ENCODE measurements around the gene LTB4R2.
"Not testable (repeated sequence)": the region's sequence is repeated elsewhere in the genome, so short reads cannot be mapped to it uniquely, and the experiment has no call there.

Gene LTB4R2

GRCh38 chr14:24339284-24340151 is 29.6 kb downstream of the LTB4R2 start, which contains the start of gene RIPK3:
Gene RIPK3 (minus strand): TSS chr14:24339991. CDS start chr14:24339826, 165 bp downstream.
- DNase-seq (ENCODE audit: low spot score in 2 of 2): no peak
- H3K9me3 ChIP-seq: no peaks in the 10 kb centered on the region
- no peaks in the 10 kb centered on the region for H3K36me3 ChIP-seq (replicated peaks)
- H3K27me3 ChIP-seq (ENCODE audit: low read depth): peaks cover 11% of the 10 kb centered on the region
- H3K4me1 ChIP-seq: no peaks in the 10 kb centered on the region
- no peak within 1 kb of the TSS for H3K4me3 ChIP-seq
- in situ Hi-C loops (cut with MboI; ENCODE audit: low sequenced_read_pairs): loop anchor here (25.0 kb wide), 1 partner anchor 348 kb away; no protein-coding TSS in a partner anchor

- DNase-seq (ENCODE audit: low spot score in 2 of 2): no peak
- Histone ChIP-seq H3K27me3 (ENCODE audit: low read depth) (peaks cover 17% of the 10 kb centered on the region), H3K4me1 (no peaks in the 10 kb centered on the region), H3K9me3 (no peaks in the 10 kb centered on the region), H3K4me3 (no peak overlapping the region), H3K36me3 (replicated peaks) (no peaks in the 10 kb centered on the region)
- in situ Hi-C loops (cut with MboI; ENCODE audit: low sequenced_read_pairs): loop anchor here (25.0 kb wide), 1 partner anchor 347 kb away; no protein-coding TSS in a partner anchor
Measured at GRCh38 chr14:24340606-24341005, 30.7 kb downstream of the LTB4R2 start.

GRCh38 chr14:24342889-24343288 is 32.9 kb downstream of the LTB4R2 start:
- H3K27me3 ChIP-seq (ENCODE audit: low read depth): peaks cover 17% of the 10 kb centered on the region
- no peaks in the 10 kb centered on the region for H3K4me1 ChIP-seq
- H3K9me3 ChIP-seq: no peaks in the 10 kb centered on the region
- in situ Hi-C loops (cut with MboI; ENCODE audit: low sequenced_read_pairs): loop anchor here (25.0 kb wide), 1 partner anchor 344 kb away; no protein-coding TSS in a partner anchor
- no peak overlapping the region for H3K4me3 ChIP-seq
- H3K36me3 ChIP-seq (replicated peaks): no peaks in the 10 kb centered on the region
- DNase-seq (ENCODE audit: low spot score in 2 of 2): no peak

GRCh38 chr14:24343795-24344660 is 34.1 kb downstream of the LTB4R2 start:
- DNase-seq (ENCODE audit: low spot score in 2 of 2): no peak
- Histone ChIP-seq H3K36me3 (replicated peaks) (no peaks in the 10 kb centered on the region), H3K4me1 (no peaks in the 10 kb centered on the region), H3K9me3 (no peaks in the 10 kb centered on the region), H3K27me3 (ENCODE audit: low read depth) (peaks cover 17% of the 10 kb centered on the region), H3K4me3 (no peak overlapping the region)
- in situ Hi-C loops (cut with MboI; ENCODE audit: low sequenced_read_pairs): loop anchor here (25.0 kb wide), 1 partner anchor 343 kb away; no protein-coding TSS in a partner anchor

GRCh38 chr14:24347134-24347533 is 37.2 kb downstream of the LTB4R2 start:
- H3K9me3 ChIP-seq: no peaks in the 10 kb centered on the region
- H3K4me3 ChIP-seq: no peak overlapping the region
- no peaks in the 10 kb centered on the region for H3K4me1 ChIP-seq
- H3K36me3 ChIP-seq (replicated peaks): no peaks in the 10 kb centered on the region
- in situ Hi-C loops (cut with MboI; ENCODE audit: low sequenced_read_pairs): loop anchor here (25.0 kb wide), 1 partner anchor 340 kb away; no protein-coding TSS in a partner anchor
- DNase-seq (ENCODE audit: low spot score in 2 of 2): no peak
- H3K27me3 ChIP-seq (ENCODE audit: low read depth): peaks cover 42% of the 10 kb centered on the region

- H3K27me3 ChIP-seq (ENCODE audit: low read depth): peaks cover 43% of the 10 kb centered on the region
- H3K36me3 ChIP-seq (replicated peaks): no peaks in the 10 kb centered on the region
- no peaks in the 10 kb centered on the region for H3K9me3 ChIP-seq
- H3K4me3 ChIP-seq: no peak overlapping the region
- no peaks in the 10 kb centered on the region for H3K4me1 ChIP-seq
- no peak for DNase-seq (ENCODE audit: low spot score in 2 of 2)
- in situ Hi-C loops (cut with MboI; ENCODE audit: low sequenced_read_pairs): loop anchor here (25.0 kb wide), 1 partner anchor 339 kb away; no protein-coding TSS in a partner anchor
Measured at GRCh38 chr14:24348186-24348585, 38.2 kb downstream of the LTB4R2 start.

- Histone ChIP-seq H3K4me1 (no peaks in the 10 kb centered on the region), H3K36me3 (replicated peaks) (no peaks in the 10 kb centered on the region), H3K27me3 (ENCODE audit: low read depth) (peaks cover 31% of the 10 kb centered on the region), H3K9me3 (no peaks in the 10 kb centered on the region), H3K4me3 (no peak overlapping the region)
- no peak for DNase-seq (ENCODE audit: low spot score in 2 of 2)
- in situ Hi-C loops (cut with MboI; ENCODE audit: low sequenced_read_pairs): loop anchor here (25.0 kb wide), 1 partner anchor 338 kb away; no protein-coding TSS in a partner anchor
Measured at GRCh38 chr14:24349742-24350141, 39.8 kb downstream of the LTB4R2 start.

- Histone ChIP-seq H3K27me3 (ENCODE audit: low read depth) (peaks cover 26% of the 10 kb centered on the region), H3K4me1 (no peaks in the 10 kb centered on the region), H3K36me3 (replicated peaks) (no peaks in the 10 kb centered on the region), H3K9me3 (no peaks in the 10 kb centered on the region), H3K4me3 (no peak overlapping the region)
- DNase-seq (ENCODE audit: low spot score in 2 of 2): no peak
- in situ Hi-C loops (cut with MboI; ENCODE audit: low sequenced_read_pairs): no loop called here
Measured at GRCh38 chr14:24351517-24351916, 41.6 kb downstream of the LTB4R2 start.

GRCh38 chr14:24353559-24354481 is 43.9 kb downstream of the LTB4R2 start:
- H3K27me3 ChIP-seq (ENCODE audit: low read depth): peaks cover 32% of the 10 kb centered on the region
- H3K9me3 ChIP-seq: no peaks in the 10 kb centered on the region
- H3K36me3 ChIP-seq (replicated peaks): no peaks in the 10 kb centered on the region
- no peak overlapping the region for H3K4me3 ChIP-seq
- DNase-seq (ENCODE audit: low spot score in 2 of 2): no peak
- no peaks in the 10 kb centered on the region for H3K4me1 ChIP-seq
- in situ Hi-C loops (cut with MboI; ENCODE audit: low sequenced_read_pairs): no loop called here

- H3K36me3 ChIP-seq (replicated peaks); DNase-seq (ENCODE audit: low spot score in 2 of 2); in situ Hi-C loops (cut with MboI; ENCODE audit: low sequenced_read_pairs); H3K9me3 ChIP-seq; H3K4me1 ChIP-seq; H3K4me3 ChIP-seq: not testable (repeated sequence)
- peaks cover 31% of the 10 kb centered on the region for H3K27me3 ChIP-seq (ENCODE audit: low read depth)
Measured at GRCh38 chr14:24354482-24354825, 44.5 kb downstream of the LTB4R2 start.

GRCh38 chr14:24355009-24355408 is 45.1 kb downstream of the LTB4R2 start:
- DNase-seq (ENCODE audit: low spot score in 2 of 2): no peak
- Histone ChIP-seq H3K4me1 (no peaks in the 10 kb centered on the region), H3K27me3 (ENCODE audit: low read depth) (peaks cover 25% of the 10 kb centered on the region), H3K4me3 (no peak overlapping the region), H3K36me3 (replicated peaks) (no peaks in the 10 kb centered on the region), H3K9me3 (no peaks in the 10 kb centered on the region)
- in situ Hi-C loops (cut with MboI; ENCODE audit: low sequenced_read_pairs): no loop called here

GRCh38 chr14:24356208-24356607 is 46.3 kb downstream of the LTB4R2 start:
- Histone ChIP-seq H3K4me3 (no peak overlapping the region), H3K36me3 (replicated peaks) (no peaks in the 10 kb centered on the region), H3K4me1 (no peaks in the 10 kb centered on the region), H3K27me3 (ENCODE audit: low read depth) (peaks cover 16% of the 10 kb centered on the region), H3K9me3 (no peaks in the 10 kb centered on the region)
- in situ Hi-C loops (cut with MboI; ENCODE audit: low sequenced_read_pairs): no loop called here
- DNase-seq (ENCODE audit: low spot score in 2 of 2): no peak

GRCh38 chr14:24360281-24360680 is 50.3 kb downstream of the LTB4R2 start:
- in situ Hi-C loops (cut with MboI; ENCODE audit: low sequenced_read_pairs): no loop called here
- H3K36me3 ChIP-seq (replicated peaks): no peaks in the 10 kb centered on the region
- DNase-seq (ENCODE audit: low spot score in 2 of 2): no peak
- no peak overlapping the region for H3K4me3 ChIP-seq
- peaks cover 5% of the 10 kb centered on the region for H3K27me3 ChIP-seq (ENCODE audit: low read depth)
- H3K4me1 ChIP-seq: no peaks in the 10 kb centered on the region
- H3K9me3 ChIP-seq: no peaks in the 10 kb centered on the region

Measured in HAP-1 (cell line).